GM12874 (cell line): Measurements from ENCODE around the gene WARS2.

Source experiments
- CTCF ChIP-seq: IDR thresholded peaks from 2 replicates; pipeline ENCODE4 v1.5.1; 2011; ENCODE audit warnings: low read depth, mild to moderate bottlenecking, control low read depth, low read length, moderate library complexity; ENCODE audit not compliant: insufficient read depth

WARS2 gene

DNA sequence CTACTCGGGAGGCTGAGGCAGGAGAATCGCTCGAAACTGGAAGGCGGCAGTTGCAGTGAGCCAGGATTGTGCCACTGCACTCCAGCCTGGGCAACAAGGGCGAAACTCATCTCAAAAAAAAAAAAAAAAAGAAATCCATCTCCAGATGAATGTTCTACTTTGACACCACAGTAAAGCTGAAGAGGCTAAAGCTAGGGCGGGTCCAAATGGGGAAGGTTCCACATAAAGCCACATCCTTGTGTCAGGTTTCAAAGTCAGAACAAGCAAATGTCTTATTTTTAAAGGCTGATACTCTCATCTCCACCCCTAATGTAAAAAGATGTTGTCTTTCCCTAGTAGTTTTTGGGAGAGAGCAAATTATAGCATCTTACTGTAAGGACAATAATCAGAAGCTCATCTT lies 4.4 kb upstream of the WARS2 start:
- TF ChIP-seq CTCF: no peak

GRCh38 chr1:119143706-119144105 lies 3.3 kb upstream of the WARS2 start:
- TF ChIP-seq CTCF: no peak

DNA sequence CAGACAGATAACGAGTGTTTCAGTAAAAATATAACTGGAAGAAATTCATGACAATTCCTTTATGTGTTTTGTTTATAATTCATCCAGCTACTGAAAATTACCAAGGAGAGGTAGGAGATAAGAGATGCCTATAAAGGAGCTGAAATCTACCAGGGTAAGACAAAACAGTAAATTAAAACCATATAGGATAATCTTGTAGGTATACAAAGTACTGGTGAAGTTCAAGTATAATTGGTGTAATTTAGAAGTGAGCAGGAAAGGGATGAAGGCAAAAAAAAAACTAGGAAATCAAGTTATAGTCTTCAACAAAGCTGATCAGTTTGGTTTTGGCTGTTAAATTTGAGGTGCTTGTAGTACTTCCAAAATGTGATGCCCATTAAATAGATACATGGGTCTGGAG lies 1.2 kb upstream of the WARS2 start:
- no peak for TF ChIP-seq CTCF

DNA sequence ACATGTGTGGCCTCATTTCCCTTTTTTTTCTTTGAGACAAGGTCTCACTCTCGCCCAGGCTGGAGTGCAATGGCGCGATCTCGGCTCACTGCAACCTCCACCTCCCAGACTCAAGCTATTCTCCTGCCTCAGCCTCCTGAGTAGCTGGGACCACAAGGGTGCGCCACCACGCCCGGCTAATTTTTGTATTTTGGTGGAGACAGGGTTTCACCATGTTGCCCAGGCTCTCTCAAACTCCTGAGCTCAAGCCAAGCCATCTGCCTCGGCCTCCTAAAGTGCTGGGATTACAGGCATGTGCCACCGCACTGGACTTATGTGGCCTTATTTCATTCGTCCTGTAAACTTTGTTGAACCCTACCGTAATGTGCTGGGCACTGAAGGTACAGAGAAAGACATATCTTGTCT lies 569 bp upstream of the WARS2 start:
- TF ChIP-seq CTCF: peak; percentile 26; the same call in 1 of the 2 replicates

- no peak for TF ChIP-seq CTCF
Measured at GRCh38 chr1:119139857-119140176, 636 bp downstream of the WARS2 start.

GRCh38 chr1:119139403-119139802 lies 1.1 kb downstream of the WARS2 start:
- TF ChIP-seq CTCF: no peak

DNA sequence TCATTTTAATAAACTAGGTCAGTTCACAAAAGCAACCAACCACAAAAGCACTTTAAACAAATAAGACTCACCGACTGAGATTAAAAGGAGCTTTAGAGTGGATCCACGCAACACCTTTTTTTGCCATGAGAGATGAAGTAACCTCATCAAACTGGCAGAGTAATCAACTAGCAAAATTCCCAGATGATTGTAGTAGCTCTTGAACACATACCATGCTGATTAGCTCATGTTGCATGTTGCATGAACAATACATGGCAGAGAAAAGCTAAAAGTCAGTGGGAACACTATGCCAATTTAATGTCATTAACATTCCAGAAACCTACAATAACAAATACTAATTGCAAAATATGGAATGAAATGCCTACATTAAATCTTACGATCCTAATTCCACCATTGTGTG lies 4.1 kb downstream of the WARS2 start:
- TF ChIP-seq CTCF: no peak

DNA sequence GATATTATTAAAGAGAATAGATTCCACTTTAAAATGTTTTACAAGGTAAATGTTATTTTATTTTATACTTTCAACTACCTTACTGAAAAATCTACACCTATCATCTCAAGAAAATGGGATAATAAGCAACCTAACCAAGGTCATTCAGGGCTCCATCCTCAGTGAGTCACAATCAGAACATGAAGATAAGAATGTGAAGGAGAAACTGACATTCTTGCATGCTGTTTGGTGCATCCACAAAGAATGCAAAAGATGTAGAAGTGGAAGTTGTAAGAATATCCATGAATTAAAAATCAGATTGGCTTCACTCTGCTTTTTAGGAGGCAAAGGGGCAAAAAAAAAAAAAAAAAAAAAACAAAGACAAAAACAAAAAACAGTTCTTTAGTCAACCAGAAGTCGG lies 6.5 kb downstream of the WARS2 start:
- no peak for TF ChIP-seq CTCF
